Smooth muscle cell (in vitro differentiated cells): ENCODE results near the gene BDNF. TPM values are rescaled to one million over a fixed set of nuclear protein-coding genes. Genes with fewer than 3 reads are reported as not detected.

ENCODE experiments used
- DNase-seq: peaks from one replicate; lab custom pipeline; 2025; ENCODE audit not compliant: unreplicated experiment; lab: John Stamatoyannopoulos, UW
- H2AFZ ChIP-seq: fragments of 200-600 bp; sonication (generic); 2 replicates; pipeline ENCODE4 v1.6.0; 2016; ENCODE audit warnings: antibody characterized with exemption, low read depth, mild to moderate bottlenecking
- H3F3A ChIP-seq: fragments of 200-600 bp; sonication (generic); 2 replicates; pipeline ENCODE4 v1.6.0; 2017; ENCODE audit warnings: antibody characterized with exemption, low read depth
- H3K27ac ChIP-seq: fragments of 200-600 bp; sonication (generic); 2 replicates; pipeline ENCODE4 v1.5.1; 2016; ENCODE audit warnings: low read depth, mild to moderate bottlenecking
- H3K27me3 ChIP-seq: fragments of 200-600 bp; sonication (generic); 2 replicates; pipeline ENCODE4 v1.6.1; 2016; ENCODE audit warnings: low read depth, mild to moderate bottlenecking
- H3K36me3 ChIP-seq: fragments of 200-600 bp; sonication (generic); 2 replicates; pipeline ENCODE4 v1.5.1; 2016; ENCODE audit warnings: low read depth
- H3K4me1 ChIP-seq: fragments of 200-600 bp; sonication (generic); 2 replicates; pipeline ENCODE4 v1.5.1; 2016; ENCODE audit warnings: low read depth
- H3K4me2 ChIP-seq: fragments of 200-600 bp; sonication (generic); 2 replicates; pipeline ENCODE4 v1.6.0; 2016; ENCODE audit warnings: mild to moderate bottlenecking
- H3K4me3 ChIP-seq: fragments of 200-600 bp; sonication (generic); 2 replicates; pipeline ENCODE4 v1.5.1; 2016; ENCODE audit warnings: mild to moderate bottlenecking
- H3K79me2 ChIP-seq: fragments of 200-600 bp; sonication (generic); 2 replicates; pipeline ENCODE4 v1.6.0; 2016; ENCODE audit warnings: low read depth, mild to moderate bottlenecking
- H3K9ac ChIP-seq: fragments of 200-600 bp; sonication (generic); 2 replicates; pipeline ENCODE4 v1.6.0; 2016; ENCODE audit warnings: low read depth
- H3K9me3 ChIP-seq: fragments of 200-600 bp; sonication (generic); replicated peaks from 2 replicates; pipeline ENCODE4 v1.5.1; 2016; ENCODE audit warnings: low read depth
- H4K20me1 ChIP-seq: fragments of 200-600 bp; sonication (generic); 2 replicates; pipeline ENCODE4 v1.6.0; 2016; ENCODE audit warnings: low read depth
- CTCF ChIP-seq: fragments of 200-600 bp; sonication (generic); IDR thresholded peaks from 2 replicates; pipeline ENCODE4 v1.5.1; 2017; ENCODE audit warnings: borderline replicate concordance, mild to moderate bottlenecking, antibody characterized with exemption; ENCODE audit not compliant: insufficient read depth, poor library complexity, severe bottlenecking
- WGBS: methylation state at CpG from one replicate; pipeline ENCODE4 v1.1.7; 2016; ENCODE audit warnings: low lambda C conversion rate; 5-methylcytosine and 5-hydroxymethylcytosine counted together
- polyA plus RNA-seq: library from polyadenylated mRNA; unstranded; fragments of >200 nt; fragmentation: Nextera tagmentation; extraction: Ambion mirVana; gene quantifications from 2 replicates; pipeline ENCODE4 v1.2.1, GENCODE V29; 2016
- total RNA-seq: library from RNA; depleted of rRNA; stranded (reverse); fragments of >200 nt; gene quantifications from 2 replicates; pipeline ENCODE4 v1.2.3, GENCODE V29; 2014

The BDNF gene
- total and polyA plus RNA-seq, 2 experiments from 2014 or later, result 5.6 to 8.2 TPM

DNA sequence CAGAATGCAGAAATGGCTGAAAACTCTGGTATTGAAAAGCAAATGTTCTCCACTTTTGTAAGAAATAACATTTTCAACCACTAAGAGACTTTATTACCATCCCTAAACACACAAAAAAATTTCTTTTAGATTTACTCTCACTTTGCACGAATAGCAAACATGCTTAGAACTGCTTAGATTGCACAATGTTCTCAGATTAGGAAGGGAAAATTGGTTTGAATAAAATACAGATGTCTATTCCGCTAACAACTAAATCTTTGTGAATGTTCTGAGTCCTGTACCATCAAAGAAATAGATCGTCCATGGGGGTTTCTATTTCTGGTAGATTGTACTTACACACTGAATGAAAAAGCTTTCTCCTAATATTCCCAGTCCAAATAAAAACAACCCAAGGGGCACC is 40.1 kb downstream of the BDNF start:
- H3F3A ChIP-seq, result no peaks in the 10 kb centered on the region
- no peaks in the 10 kb centered on the region for H3K4me1 ChIP-seq
- H3K27ac ChIP-seq, result no peak overlapping the region
- H3K4me3 ChIP-seq, result no peak overlapping the region
- H3K36me3 ChIP-seq, result no peaks in the 10 kb centered on the region
- no peak for DNase-seq
- H3K27me3 ChIP-seq, result no peaks in the 10 kb centered on the region
- no peak for TF ChIP-seq CTCF
- no peaks in the 10 kb centered on the region for H3K9me3 ChIP-seq
- H3K4me2 ChIP-seq, result no peak overlapping the region
- no peak overlapping the region for H3K9ac ChIP-seq
- H2AFZ ChIP-seq, result no peak overlapping the region
- WGBS, result 79% methylated on average over 3 of the region's 3 CpGs
- peaks cover 3% of the 10 kb centered on the region for H4K20me1 ChIP-seq
- H3K79me2 ChIP-seq, result no peaks in the 10 kb centered on the region

DNA sequence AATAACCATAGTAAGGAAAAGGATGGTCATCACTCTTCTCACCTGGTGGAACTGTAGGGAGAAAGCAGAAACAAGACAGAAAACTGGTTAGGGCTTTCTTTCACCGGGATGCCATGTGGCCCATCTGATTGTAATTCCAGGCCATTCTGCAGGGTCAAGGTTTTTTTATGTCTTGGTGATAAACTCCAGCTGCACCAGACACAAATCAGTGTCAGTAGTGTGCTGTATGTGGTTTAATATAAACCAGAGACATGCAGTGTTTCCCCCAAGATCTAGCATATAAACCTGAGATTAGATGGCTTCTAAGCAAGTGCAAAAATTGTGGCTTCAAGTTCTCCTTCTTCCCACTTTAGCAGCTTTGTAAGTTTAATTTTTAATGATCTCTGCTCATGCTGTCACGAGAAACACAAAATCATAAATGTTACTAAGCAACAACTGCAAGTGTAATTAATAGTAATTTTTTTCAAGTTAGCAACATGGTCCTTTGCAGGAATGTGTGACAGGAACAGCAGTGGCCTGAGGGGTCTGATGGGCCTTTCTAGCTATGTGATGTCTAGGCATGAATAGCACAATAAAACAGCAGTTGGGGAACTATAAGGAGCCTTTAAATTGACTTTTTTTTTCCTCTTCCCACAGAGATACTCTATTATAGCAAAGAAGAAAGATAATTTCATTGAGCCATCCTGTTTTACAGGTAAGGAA is 41.6 kb downstream of the BDNF start:
- Histone ChIP-seq H4K20me1 (peaks cover 3% of the 10 kb centered on the region), H3K9ac (no peak overlapping the region), H3K4me3 (no peak overlapping the region), H3F3A (no peaks in the 10 kb centered on the region), H3K9me3 (no peaks in the 10 kb centered on the region), H3K4me1 (no peaks in the 10 kb centered on the region), H3K4me2 (no peak overlapping the region), H3K36me3 (no peaks in the 10 kb centered on the region), H2AFZ (no peak overlapping the region), H3K27ac (no peak overlapping the region), H3K79me2 (no peaks in the 10 kb centered on the region), H3K27me3 (no peaks in the 10 kb centered on the region)
- 69% methylated on average over 2 of the region's 2 CpGs for WGBS
- no peak for DNase-seq
- no peak for TF ChIP-seq CTCF

GRCh38 chr11:27656806-27657483 is 43.3 kb downstream of the BDNF start:
- Histone ChIP-seq H3K27me3 (no peaks in the 10 kb centered on the region), H3K27ac (no peak overlapping the region), H2AFZ (no peak overlapping the region), H3F3A (no peaks in the 10 kb centered on the region), H4K20me1 (no peaks in the 10 kb centered on the region), H3K4me1 (peaks cover 6% of the 10 kb centered on the region), H3K9me3 (no peaks in the 10 kb centered on the region), H3K36me3 (no peaks in the 10 kb centered on the region), H3K79me2 (no peaks in the 10 kb centered on the region), H3K4me3 (no peak overlapping the region), H3K4me2 (no peak overlapping the region), H3K9ac (no peak overlapping the region)
- DNase-seq, result no peak
- TF ChIP-seq CTCF, result no peak
- 90% methylated on average over 12 of the region's 12 CpGs for WGBS
